Raji (cell line): ENCODE results near the gene TMEM255A.
A peak's percentile ranks its signal among the peaks of the same experiment; 100 is the strongest.

Experiments
- POLR2A ChIP-seq: IDR thresholded peaks from 2 replicates; pipeline ENCODE4 v1.6.1; 2011; ENCODE audit warnings: low read depth, low read length, control low read depth; ENCODE audit not compliant: insufficient read depth

The TMEM255A gene

GRCh38 chrX:120309873-120310705 lies 1.2 kb downstream of the TMEM255A start:
- no peak for TF ChIP-seq POLR2A

GRCh38 chrX:120308959-120309872 lies 2.0 kb downstream of the TMEM255A start:
- TF ChIP-seq POLR2A, result no peak

- TF ChIP-seq POLR2A, result no peak
Measured at GRCh38 chrX:120308558-120308957, 2.7 kb downstream of the TMEM255A start.

- no peak for TF ChIP-seq POLR2A
Measured at GRCh38 chrX:120306630-120307029, 4.6 kb downstream of the TMEM255A start.

- no peak for TF ChIP-seq POLR2A
Measured at GRCh38 chrX:120305531-120306141, 5.6 kb downstream of the TMEM255A start.

- TF ChIP-seq POLR2A, result no peak
Measured at GRCh38 chrX:120304256-120304655, 7.0 kb downstream of the TMEM255A start.

- TF ChIP-seq POLR2A, result peak; percentile 40
Measured at GRCh38 chrX:120302434-120302833, 8.8 kb downstream of the TMEM255A start.

- TF ChIP-seq POLR2A, result no peak
Measured at GRCh38 chrX:120301960-120302359, 9.3 kb downstream of the TMEM255A start.

GRCh38 chrX:120301497-120301896 lies 9.8 kb downstream of the TMEM255A start:
- TF ChIP-seq POLR2A, result no peak

- no peak for TF ChIP-seq POLR2A
Measured at GRCh38 chrX:120299928-120300327, 11.3 kb downstream of the TMEM255A start.

- TF ChIP-seq POLR2A, result no peak
Measured at GRCh38 chrX:120297923-120298322, 13.3 kb downstream of the TMEM255A start.

- no peak for TF ChIP-seq POLR2A
Measured at GRCh38 chrX:120294651-120295050, 16.6 kb downstream of the TMEM255A start.

GRCh38 chrX:120293015-120293414 lies 18.2 kb downstream of the TMEM255A start:
- no peak for TF ChIP-seq POLR2A

GRCh38 chrX:120291211-120291610 lies 20.1 kb downstream of the TMEM255A start:
- TF ChIP-seq POLR2A, result no peak

- TF ChIP-seq POLR2A, result no peak
Measured at GRCh38 chrX:120290107-120290506, 21.2 kb downstream of the TMEM255A start.

GRCh38 chrX:120287513-120288112 lies 23.6 kb downstream of the TMEM255A start:
- TF ChIP-seq POLR2A, result no peak
